ENCODE results near the gene ADGRA1. TPM values are rescaled to one million over a fixed set of nuclear protein-coding genes. Genes with fewer than 3 reads are reported as not detected.

ADGRA1 gene
- total RNA-seq, 1 donor from 2014 or later: not detected

DNA sequence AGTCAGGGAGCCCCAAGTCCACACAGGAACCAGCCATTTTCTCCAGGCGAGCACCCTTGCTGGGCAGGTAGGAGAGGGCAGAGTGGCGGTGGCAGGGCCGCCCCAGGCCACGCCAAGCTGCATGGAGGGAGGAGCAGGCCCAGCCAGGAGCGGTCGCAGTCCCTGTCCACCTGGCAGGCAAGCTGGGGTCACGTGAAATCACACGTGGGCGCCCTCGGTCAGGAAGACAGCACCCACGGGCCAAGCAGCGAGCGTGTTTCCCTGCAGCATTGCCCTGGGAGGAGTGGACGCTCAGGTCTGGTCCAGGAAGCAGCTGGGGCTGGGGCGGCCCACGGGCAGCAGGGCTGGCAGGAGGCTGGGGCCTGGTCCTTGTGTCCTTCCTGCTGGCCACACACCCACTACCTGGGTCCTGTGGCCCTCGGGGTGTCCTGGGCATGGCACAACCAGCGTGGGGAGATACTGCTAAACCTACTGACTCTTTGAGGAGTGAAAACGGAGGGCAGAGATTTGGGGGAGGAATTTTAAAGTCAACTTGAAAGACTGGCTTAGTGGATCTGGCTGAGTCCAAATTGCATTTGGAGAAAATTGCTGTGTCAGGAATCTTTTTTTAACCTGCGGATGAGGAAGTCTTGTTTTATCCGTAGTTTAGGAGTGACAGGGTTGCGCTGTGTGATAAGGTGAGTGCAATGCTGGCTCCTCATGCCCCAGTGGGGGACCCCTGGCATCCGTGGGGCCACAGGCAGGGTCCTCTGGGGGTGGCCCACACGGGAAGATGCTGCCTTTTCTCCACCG lies 12.2 kb upstream of the ADGRA1 start:
- intact Hi-C loops (cut with micrococcal nuclease): no loop called here

DNA sequence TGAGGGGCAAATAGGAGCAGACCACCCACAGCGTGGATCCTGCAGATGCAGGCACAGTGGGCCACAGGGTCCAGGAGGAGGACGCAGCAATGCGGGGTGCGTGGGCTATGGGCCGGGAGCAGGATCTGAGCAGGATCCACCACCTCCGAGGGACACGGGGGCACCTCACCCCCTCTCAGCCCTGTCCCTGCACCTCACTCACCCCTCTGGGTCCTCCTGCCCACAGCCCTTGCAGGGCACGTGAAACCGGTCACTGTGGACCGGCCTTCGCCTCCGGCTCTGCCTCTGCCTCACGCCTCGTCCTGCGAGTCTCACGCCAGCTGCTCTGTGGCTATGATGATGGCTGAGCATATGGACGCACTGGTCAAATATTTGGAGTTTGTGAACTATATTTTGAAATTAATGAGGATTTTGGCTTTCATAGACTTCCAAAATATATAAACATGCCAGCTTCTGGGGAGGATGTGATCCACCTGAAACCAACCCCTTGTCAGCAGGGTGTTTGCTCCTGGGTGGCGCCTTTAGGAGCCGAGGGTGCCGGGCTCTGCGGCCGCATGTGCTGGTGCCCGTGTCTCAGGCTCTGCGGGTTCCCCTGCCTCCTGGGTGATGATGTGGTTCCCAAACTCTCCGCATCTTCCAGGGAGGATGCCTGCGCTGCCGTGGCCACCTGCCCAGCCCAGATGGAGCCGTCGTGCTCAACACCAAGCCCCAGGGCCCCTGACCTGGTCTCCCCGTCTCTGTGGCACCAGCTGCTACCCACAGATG lies 11.3 kb upstream of the ADGRA1 start:
- intact Hi-C loops (cut with micrococcal nuclease): no loop called here

DNA sequence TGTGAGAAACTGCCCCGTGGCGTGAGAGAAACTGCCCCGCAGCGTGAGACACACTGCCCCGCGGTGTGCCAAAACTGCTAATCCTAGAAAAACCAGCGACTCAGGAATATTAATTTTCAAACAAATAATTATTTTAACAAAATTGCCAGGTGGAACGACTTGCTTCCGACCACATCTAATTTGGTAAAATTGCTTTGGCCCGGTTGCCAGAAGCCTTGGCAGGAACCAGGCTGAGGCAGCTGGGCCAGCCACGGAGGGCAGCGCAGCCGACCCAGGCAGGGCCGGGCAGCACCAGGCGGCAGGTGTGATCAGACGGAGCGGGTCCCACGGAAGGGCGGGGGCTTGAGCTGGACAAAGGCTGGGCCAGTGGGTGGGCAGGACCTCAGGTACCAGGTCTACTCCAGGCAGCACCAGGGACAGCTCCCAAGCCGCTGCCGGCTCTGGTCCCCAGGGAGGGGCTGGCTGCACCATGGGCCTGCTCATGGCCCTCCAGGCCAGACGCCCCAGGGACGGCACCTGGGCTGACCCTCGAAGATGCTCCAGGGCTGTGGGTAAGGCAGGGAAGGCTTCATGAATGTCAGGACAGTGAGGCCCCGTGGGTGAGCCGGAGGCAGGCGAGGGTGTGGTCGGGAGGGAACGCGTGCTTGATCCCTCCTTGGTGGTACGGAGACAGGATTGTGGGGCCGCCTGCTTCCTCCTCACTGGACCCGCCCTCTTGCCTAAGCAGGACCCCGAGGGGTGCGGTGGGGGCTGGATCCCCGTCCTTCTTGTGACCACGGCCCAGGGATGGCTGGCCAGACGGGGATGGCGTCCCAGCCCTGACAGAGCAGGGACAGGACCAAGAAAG lies 7.7 kb upstream of the ADGRA1 start:
- intact Hi-C loops (cut with micrococcal nuclease): no loop called here

DNA sequence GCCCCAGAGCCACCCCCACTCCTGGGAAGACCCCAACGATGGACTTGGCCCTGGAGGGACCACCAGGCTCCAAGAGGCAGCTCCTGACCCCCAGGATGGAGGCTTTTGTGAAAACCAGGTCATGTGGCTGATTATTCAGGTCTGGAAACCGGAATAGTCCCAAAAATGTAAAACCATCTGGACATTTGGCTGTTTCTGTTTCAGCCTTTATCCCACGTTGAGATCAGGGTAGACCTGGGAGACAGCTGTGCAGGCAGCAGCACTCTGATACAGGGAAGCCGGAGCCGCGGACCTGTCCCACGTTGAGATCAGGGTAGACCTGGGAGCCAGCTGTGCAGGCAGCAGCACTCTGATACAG lies 7.1 kb upstream of the ADGRA1 start:
- intact Hi-C loops (cut with micrococcal nuclease): no loop called here

DNA sequence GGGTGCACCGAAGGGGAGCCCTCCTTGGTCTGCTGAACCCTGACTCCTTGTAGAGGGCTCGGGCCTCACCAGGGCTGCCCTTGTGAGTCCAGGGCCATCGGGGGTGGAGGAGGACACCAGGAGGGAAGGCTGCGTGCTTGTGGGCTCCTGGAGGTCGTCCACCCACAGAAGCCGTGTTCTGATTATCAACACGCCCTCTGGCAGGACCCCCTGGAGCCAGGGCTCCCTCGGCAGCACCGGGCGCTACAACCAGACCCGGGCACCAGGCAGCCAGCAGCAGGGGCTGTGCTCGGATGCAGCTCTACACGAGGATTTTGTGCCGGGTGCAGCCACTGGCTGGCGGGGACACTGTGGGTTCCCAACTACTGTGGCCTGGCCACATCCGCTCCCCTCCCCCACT lies 6.1 kb upstream of the ADGRA1 start:
- intact Hi-C loops (cut with micrococcal nuclease): no loop called here

DNA sequence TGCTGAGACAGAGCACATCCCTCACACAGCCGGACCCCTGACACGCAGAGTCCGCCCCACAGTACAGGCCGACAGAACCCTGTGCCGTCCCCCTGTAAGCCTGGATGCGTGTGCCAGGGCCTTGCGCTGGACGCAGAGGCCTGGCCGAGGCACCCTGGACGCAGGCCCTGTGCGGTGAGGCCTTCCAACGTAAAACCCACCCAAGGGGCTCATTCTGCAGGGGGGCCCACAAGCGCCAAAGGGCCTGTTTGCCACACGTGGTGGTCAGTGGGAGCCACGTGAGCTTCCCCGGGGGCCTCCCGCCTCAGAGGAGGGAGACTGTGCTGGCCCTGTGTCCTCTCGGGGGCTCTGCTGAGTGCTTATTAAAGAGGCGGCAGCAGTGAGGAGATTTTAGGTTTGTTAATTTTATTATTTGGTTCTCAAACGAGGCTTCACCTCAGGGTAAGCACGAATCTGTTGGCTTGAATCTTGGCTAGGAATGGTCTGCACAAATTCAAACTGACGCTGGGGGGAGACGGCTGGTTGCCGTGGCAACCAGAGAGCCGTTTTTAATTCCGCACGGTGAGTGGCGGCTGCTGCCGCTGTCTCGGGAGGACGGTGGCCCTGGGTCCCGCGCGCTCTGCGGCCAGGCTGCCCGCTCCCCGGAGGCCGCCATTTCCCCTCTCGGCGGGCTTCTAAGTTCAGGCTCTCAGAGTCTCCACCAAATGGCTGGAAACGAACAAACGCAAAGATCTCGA lies 4.9 kb upstream of the ADGRA1 start:
- intact Hi-C loops (cut with micrococcal nuclease): no loop called here

DNA sequence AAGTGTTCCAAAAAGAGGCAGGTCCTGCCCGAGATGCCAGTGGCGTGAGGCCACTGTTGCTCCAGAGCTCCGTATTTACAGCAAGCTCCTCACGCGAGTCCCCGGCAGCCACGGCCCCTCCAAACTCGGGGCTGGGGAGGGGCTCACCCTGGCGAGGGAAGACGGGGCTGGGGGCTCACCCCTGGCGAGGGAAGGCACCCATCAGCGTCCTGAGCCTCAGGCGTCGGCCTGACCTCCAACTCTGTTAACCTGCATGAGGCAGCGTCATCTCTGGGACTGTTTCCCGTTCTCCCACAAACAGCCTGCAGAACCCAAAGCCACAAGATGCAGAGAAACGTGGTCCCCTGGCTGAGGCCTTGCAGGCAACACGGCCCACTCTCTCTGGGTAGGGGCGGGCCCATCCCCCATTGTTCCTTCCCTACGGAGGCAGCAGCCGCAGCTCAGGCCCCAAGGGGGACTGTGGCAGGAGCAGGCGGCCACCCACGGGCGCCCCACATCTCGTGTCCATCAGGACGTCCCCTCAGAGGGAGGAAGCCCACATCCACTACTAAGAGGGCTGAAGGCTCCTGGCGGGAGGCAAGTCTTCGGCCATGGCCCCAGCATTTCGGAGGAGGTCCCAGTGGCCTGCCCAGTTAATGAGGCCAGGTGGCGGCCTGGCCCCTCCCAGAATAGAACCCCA lies 4.2 kb upstream of the ADGRA1 start:
- intact Hi-C loops (cut with micrococcal nuclease): no loop called here

DNA sequence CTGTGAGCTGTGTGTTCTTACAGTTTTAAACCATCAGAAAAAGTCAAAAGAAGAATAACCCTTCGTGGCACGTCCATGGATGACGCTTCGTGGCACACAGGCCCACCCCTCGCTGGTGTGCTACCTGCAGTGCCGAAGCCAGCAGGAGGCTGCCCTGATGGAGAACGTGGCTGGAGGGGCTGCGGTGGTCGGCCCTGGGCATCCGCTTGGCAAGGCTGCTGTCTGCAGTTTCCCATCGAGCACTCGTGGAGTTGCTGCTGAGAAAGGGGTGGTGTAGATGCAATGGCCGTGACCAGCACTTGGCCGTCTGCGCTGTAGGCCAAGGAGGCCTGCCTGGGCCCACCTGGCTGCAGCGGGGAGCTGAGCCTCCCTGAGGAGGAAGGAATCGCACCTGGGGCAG lies 3.2 kb upstream of the ADGRA1 start:
- intact Hi-C loops (cut with micrococcal nuclease): no loop called here

DNA sequence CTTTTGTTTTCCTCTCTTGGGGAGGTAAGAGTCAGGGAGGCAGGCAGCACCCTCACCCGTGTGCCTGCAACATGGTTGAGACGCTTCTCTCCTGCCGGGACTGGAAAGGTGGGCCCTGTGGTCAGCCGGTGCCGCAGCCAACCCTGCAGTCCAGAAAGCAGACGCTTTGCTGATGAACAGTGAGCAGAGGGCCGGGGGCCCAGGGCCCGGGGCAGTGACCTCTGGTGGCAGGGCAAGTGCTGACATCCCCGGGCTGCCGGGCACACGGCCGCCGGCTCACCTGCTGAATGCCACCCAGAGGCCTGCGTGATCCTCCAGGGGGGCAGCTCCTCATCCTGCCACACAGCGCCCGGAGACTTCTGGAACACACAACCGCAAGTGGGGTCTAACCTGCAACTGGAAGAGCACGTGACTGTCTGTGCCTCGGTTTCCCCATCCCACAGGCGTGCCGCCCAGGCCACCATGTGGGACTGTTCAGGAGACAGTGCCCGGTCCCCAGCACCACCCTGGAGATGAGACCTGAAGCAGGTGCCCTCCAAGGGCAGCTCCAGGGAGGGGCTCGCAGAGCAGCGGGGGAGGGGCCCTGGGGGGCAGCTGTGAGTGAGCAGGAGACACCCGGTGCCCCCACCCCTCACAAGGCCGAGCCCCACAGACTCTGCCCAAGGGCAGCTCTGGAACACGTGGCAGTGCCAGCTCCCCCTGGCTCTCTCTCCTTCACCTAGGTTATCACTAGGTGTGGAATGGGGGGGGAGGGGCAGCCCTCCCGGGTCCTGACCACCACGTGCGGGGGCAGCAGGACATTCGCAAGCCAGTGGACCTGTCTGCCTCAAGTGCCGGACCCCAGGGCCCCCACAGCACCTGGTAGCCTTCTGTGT lies 2.2 kb upstream of the ADGRA1 start:
- intact Hi-C loops (cut with micrococcal nuclease): no loop called here

DNA sequence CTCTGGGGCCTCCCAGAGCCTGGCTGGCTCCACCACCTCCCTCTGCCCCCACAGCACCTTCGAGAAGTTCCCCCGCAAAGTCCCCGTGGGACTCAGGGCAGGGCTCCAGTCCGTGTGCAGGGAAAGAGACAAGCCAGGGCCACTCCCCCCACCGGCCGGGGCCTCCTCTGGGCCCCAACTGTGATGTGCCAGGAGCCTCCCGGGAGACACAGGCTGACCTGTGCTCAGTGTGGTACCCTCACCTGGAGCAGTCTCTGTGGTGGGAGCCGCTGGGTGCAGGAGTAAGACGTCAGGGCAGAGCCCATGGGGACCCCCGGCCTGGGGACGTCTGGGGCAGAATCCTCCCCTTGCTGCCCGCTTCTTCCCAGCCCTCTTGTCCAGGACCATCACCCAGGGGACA lies 1.5 kb upstream of the ADGRA1 start:
- intact Hi-C loops (cut with micrococcal nuclease): no loop called here

DNA sequence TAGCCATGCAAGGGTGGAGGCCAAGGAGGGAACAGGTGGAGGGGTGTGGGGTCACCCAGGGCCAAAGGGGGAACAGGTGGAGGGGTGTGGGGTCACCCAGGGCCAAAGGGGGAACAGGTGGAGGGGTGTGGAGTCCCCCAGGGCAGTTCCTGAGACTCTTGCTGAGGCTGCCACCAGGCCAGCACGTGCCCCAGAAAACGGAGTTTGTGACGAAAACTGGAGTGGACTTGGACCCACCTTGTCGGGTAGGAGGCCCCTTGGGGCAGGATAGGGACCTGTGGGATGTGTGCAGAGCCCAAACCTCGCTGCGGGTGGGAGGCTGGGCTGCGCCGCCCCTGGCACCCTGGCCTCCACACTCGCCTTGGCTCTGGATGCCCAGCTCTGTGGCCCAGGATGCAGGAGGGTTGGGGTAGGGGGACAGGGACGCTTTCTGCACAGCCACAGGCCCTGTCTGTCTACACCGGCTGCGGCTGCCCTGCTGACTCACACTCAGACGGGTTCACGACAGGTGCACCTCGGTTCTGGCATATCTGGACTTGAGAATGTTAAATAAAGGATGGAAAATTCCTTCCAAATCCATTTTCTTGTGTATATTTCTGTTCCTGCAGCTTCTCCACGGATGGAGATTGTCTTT lies 562 bp upstream of the ADGRA1 start:
- intact Hi-C loops (cut with micrococcal nuclease): no loop called here

DNA sequence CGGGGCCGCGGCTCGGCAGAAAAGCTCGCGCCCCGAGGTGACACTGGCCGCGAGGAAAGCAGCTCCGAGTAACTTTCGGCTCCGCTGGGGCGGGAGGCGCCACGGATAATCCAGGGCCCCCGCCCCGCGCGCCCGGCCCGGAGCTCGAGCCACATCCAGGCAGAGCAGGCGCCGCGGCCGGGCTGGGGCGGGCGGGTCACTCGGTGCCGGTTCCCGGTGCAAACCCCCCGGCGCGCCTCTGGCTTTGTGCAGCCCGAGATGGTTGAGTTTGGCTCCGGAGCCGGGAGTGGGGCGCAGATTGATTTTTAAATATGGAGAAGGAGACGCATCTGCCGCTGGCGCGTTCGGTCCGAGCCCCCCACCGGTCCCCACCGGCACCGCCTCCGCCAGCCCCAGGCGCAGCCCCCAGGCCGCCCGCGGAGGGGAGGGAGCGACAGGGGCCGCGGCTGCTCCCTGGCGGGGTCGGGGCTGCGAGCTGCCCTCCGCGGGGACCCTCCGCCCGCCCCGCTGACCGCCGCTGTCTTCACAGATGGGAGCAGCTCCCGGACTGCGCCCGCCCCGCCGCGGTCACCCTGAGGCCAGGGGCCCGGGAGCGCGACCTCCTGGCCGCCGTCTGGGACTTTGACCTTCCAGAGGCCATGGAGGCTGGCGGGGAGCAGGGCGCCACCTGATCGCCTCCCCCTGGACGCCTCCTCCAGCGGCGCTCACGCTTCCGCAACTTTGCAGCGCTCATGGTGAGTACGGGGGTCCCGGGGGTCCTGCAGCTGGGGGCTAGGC lies 643 bp downstream of the ADGRA1 start:
- intact Hi-C loops (cut with micrococcal nuclease): no loop called here

DNA sequence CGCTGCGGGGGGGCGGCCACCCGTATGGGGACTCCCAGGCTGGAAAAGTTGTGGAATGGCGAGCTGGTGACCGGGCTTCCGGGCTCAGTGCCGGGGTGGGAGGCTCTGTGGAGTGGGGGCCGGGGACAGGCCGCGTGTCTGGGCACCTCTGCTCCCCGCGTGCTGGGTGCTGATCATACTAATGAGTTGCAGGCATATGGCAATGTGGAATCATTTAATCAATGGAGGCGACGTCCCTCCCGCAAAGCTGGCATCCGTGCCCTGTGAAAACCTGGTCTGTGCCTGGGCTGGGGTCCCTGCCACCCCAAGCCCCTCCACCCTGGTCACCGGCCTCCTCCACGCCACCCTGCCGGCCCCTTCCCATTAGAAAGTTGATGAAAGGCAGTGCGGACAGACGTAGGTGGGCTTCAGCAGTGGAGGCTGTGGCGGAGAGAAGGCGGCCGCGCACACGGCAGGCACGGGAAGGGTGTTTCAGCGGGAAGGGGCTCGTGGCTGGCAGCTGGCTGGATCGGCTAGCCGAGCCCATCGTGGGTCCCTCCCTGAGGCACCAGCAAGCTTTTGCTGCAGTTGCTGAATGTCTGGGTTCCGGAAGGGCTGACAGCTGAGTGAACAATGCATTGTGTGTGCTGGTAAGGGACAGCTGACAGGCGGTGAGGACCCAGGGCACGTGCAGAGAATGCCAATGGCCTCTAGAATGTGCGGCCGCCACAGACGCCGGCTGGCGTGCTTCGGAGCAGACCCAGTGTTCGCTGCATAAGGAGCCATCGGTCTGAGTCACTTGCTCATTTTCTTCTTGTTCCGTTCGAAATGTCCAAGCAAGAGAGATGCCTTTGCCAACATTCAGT lies 1.5 kb downstream of the ADGRA1 start:
- intact Hi-C loops (cut with micrococcal nuclease): no loop called here

DNA sequence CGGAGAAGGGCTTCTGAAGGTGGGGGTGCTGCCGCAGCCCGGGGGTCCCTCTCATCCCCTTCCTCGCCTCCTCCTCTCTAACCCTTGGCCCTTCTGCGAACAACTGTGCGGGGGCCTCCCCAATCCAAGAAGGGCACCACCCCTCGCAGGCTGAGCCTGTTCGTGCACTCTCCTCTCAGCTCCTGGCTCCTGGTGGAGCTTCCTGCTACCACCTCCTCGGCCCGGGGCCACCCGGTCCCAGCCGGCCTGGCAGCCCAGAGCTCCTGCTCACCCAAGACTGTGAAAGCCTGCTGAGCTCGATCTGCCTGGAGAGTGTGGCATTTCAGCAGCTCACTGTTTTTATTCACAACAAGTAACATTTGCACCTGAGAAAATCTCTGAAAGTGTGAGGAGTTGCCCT lies 2.4 kb downstream of the ADGRA1 start:
- intact Hi-C loops (cut with micrococcal nuclease): no loop called here

DNA sequence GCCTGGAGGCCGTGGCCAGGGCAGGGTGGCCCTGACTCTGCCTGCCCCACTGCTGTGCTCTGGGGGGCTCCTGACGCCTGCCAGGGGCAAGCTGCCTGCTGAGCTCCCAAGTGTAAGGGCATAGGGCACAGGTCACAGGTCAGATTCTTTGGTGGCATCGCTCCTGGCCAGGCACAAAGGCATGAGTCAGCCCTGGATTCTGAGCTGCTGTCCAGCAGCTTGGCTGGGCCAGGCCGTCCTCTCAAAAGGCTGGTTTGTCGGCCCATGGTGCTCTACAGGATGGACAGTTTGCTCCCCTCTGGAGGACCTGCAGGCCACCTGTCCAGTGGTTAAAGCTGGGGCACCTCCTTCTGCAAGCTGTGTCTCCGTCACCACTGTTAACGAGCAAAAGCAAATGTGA lies 2.9 kb downstream of the ADGRA1 start:
- intact Hi-C loops (cut with micrococcal nuclease): no loop called here

DNA sequence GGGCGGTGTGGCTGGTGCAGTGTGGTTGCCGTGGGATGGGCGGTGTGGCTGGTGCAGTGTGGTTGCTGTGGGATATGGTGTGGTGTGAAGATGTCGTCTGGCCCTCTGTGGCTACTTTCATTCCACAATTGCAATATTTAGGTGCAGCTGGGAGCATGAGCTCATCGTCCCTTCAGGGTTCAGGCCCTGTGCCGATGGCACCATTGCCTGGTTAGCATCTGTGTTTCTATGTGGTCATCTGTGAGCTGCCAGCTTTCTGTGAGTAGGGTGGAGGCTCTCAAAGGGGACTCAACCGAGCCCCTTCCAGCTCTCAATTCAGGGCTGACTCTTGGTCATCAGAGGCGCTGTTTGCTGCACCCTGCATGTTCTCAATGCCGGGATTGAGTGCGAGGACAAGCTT lies 3.6 kb downstream of the ADGRA1 start:
- intact Hi-C loops (cut with micrococcal nuclease): no loop called here

DNA sequence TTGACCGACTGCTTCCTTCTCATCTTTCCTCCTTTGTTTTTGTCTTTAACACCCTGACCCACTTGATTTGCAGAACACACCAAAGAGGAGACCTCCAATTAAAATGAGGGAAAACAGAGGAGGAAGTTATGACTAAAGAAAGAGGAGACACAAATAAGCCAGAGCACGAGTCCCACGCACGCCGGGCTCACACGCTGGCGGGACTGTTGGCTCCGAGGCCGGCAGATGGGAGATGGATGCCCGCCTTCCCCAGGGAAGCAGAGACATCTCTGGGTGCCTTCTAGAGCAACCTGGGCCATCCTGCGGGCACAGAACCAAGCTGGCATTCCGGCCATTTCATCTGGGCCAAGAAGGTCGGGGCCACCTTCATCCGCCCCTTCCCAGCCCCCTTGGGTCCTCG lies 5.6 kb downstream of the ADGRA1 start:
- intact Hi-C loops (cut with micrococcal nuclease): no loop called here

DNA sequence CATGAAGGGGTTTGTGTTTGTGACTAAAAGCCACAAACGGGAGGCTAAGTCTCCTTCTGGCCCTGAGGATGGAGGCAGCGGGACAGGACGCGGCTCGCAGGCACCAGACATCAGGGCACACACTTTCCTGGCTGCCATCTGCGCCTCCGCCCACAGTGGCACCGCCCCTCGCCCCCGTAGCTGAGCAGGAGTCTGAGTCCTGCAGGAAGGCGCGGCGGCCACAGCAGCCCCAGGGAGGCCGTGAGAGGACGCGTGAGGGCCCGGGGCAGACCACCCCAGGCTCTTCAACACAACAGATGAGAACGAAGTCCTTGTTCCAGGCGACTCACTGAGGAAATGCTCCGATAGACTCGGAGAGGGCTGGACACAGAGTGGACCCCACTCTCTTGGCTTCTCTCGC lies 6.6 kb downstream of the ADGRA1 start:
- intact Hi-C loops (cut with micrococcal nuclease): no loop called here
